Endothelial cell of umbilical vein (primary cell): ENCODE measurements around the gene TNFSF18. TPM values are rescaled to one million over a fixed set of nuclear protein-coding genes. Genes with fewer than 3 reads are reported as not detected.

Experiments used
- BruUV-seq: library from RNA; stranded (reverse); fragments of 400-500 nt; replicated peaks from 2 replicates; lab custom pipeline; 2021; lab: Mats Ljungman, UMichigan
- CTCF ChIA-PET: fragments of 300-600, 350-600 bp; sonication (Branson Sonifier 250); formaldehyde crosslinking; loops from one replicate; lab custom pipeline; 2021; ENCODE audit warnings: antibody characterized with exemption, inconsistent platforms; lab: Charles Lee
- POLR2A ChIA-PET: fragments of 300-600, 350-600 bp; sonication (Branson Sonifier 250); formaldehyde crosslinking; loops from one replicate; lab custom pipeline; 2021; ENCODE audit warnings: antibody characterized with exemption, inconsistent platforms; lab: Charles Lee
- DNase-seq: peaks from one replicate; pipeline ENCODE4 v3.0.0-alpha.2; 2011; ENCODE audit warnings: low read depth, low spot score
- FAIRE-seq: peaks from 2 replicates; lab custom pipeline; 2011; peaks lifted over from hg19 to GRCh38; lab: Jason Lieb, UNC
- H2AFZ ChIP-seq: 2 replicates; pipeline ENCODE4 v1.6.0; 2012; ENCODE audit warnings: low read depth, low read length, control low read depth, inconsistent platforms
- H3K27ac ChIP-seq: 2 replicates; pipeline ENCODE4 v1.5.1; 2011; ENCODE audit warnings: low read depth, mild to moderate bottlenecking, control low read depth, low read length, moderate library complexity; ENCODE audit not compliant: insufficient read depth
- H3K27me3 ChIP-seq, 2 experiments: 2 replicates each; pipeline versions ENCODE4 v1.6.0 to v1.6.1; 2011; ENCODE audit warnings: low read length in 2 of 2, mixed read lengths in 1 of 2; ENCODE audit not compliant: control insufficient read depth in 2 of 2, insufficient read depth in 2 of 2
- H3K36me3 ChIP-seq, 2 experiments: 2 replicates in 1 of 2; 3 replicates in 1 of 2; pipeline ENCODE4 v1.5.1; 2011; ENCODE audit warnings: low read length in 2 of 2, mild to moderate bottlenecking in 1 of 2, moderate library complexity in 1 of 2; ENCODE audit not compliant: control insufficient read depth in 2 of 2, insufficient read depth in 2 of 2; ENCODE audit errors: extremely low read depth in 1 of 2
- H3K4me1 ChIP-seq: 3 replicates; pipeline ENCODE4 v1.5.1; 2011; ENCODE audit warnings: mild to moderate bottlenecking, low read length; ENCODE audit not compliant: control insufficient read depth, insufficient read depth; ENCODE audit errors: extremely low read depth
- H3K4me2 ChIP-seq: 2 replicates; pipeline ENCODE4 v1.6.1; 2011; ENCODE audit warnings: low read length, control low read depth, mixed read lengths; ENCODE audit not compliant: insufficient read depth
- H3K4me3 ChIP-seq, 3 experiments: fragments of 200-600 bp in 1 of 3; sonication (generic), shearing (Covaris generic) in 1 of 3; replicated peaks in 1 of 3; 2 replicates each; pipeline ENCODE4 v1.5.1; 2011 to 2016; ENCODE audit warnings: control low read depth in 3 of 3, low read length in 3 of 3, mild to moderate bottlenecking in 2 of 3, inconsistent platforms in 1 of 3, low read depth in 1 of 3, moderate library complexity in 1 of 3; ENCODE audit not compliant: insufficient read depth in 1 of 3
- H3K79me2 ChIP-seq: 2 replicates; pipeline ENCODE4 v1.6.0; 2012; ENCODE audit warnings: low read length, inconsistent platforms; ENCODE audit not compliant: control insufficient read depth, insufficient read depth
- H3K9ac ChIP-seq: replicated peaks from 2 replicates; pipeline ENCODE3; 2011; ENCODE audit warnings: low read length, control low read depth; ENCODE audit not compliant: insufficient read depth; ENCODE audit errors: extremely low read depth
- H3K9me1 ChIP-seq: replicated peaks from 3 replicates; pipeline ENCODE4 v1.6.0; 2011; ENCODE audit warnings: mild to moderate bottlenecking, low read length; ENCODE audit not compliant: control insufficient read depth, insufficient read depth; ENCODE audit errors: extremely low read depth
- H3K9me3 ChIP-seq: replicated peaks from 2 replicates; pipeline ENCODE4 v1.5.1; 2012; ENCODE audit warnings: low read length, inconsistent platforms; ENCODE audit not compliant: control insufficient read depth, insufficient read depth
- H4K20me1 ChIP-seq: replicated peaks from 2 replicates; pipeline ENCODE3; 2011; ENCODE audit warnings: mild to moderate bottlenecking, low read length; ENCODE audit not compliant: control insufficient read depth, insufficient read depth; ENCODE audit errors: extremely low read depth
- EZH2 ChIP-seq: IDR thresholded peaks from 2 replicates; pipeline ENCODE4 v1.6.1; 2012; ENCODE audit warnings: borderline replicate concordance, low read depth, mild to moderate bottlenecking, moderate library complexity, low read length, inconsistent platforms; ENCODE audit not compliant: severe bottlenecking
- FOS ChIP-seq: IDR thresholded peaks from 2 replicates; pipeline ENCODE4 v1.6.1; 2011; ENCODE audit warnings: mild to moderate bottlenecking, low read length, moderate library complexity, borderline replicate concordance; ENCODE audit not compliant: insufficient read depth
- GATA2 ChIP-seq: IDR thresholded peaks from 2 replicates; pipeline ENCODE4 v1.7.0; 2011; ENCODE audit warnings: low read depth, mild to moderate bottlenecking, moderate library complexity, mixed read lengths, low read length; ENCODE audit not compliant: insufficient read length, insufficient read depth
- JUN ChIP-seq: IDR thresholded peaks from 2 replicates; pipeline ENCODE4 v1.6.1; 2011; ENCODE audit warnings: borderline replicate concordance, low read depth; ENCODE audit not compliant: insufficient read length, insufficient read depth
- MYC ChIP-seq: IDR thresholded peaks from one replicate; pipeline ENCODE4 v1.6.1; 2011; ENCODE audit warnings: mild to moderate bottlenecking, low read depth, low read length
- POLR2A ChIP-seq: IDR thresholded peaks from 2 replicates; pipeline ENCODE4 v1.6.1; 2012; ENCODE audit warnings: low read depth, mild to moderate bottlenecking, control low read depth, low read length
- POLR2AphosphoS5 ChIP-seq: IDR thresholded peaks from 2 replicates; pipeline ENCODE4 v1.6.1; 2012; ENCODE audit warnings: low read depth, mild to moderate bottlenecking, control low read depth, low read length, moderate library complexity; ENCODE audit not compliant: insufficient read depth
- dilution Hi-C: fragments of 300-500 bp; cut with MboI; formaldehyde crosslinking; loops from one replicate; pipeline ENCODE4 v1.15.0; 2019; ENCODE audit warnings: low sequenced_read_pairs; ENCODE audit not compliant: extremely low pct_ligation_motif_present
- intact Hi-C: fragments of 100-400 bp; cut with micrococcal nuclease; formaldehyde crosslinking; loops from one replicate; pipeline ENCODE4 v1.10.0; 2022
- polyA plus RNA-seq, 4 experiments: library from polyadenylated mRNA; depleted of rRNA in 3 of 4; stranded (reverse) in 3 of 4; unstranded in 1 of 4; fragments of >200 nt; gene quantifications; 2 replicates each; pipeline versions ENCODE4 v1.2.1 to v1.2.3, GENCODE V29; 2011 to 2012; ENCODE audit warnings: missing spikeins in 1 of 4
- total RNA-seq: library from RNA; stranded (reverse); gene quantifications from 2 replicates; pipeline ENCODE4 v1.2.3, GENCODE V29; 2021
- TF ChIP-seq, protein P1 (sequence below), 2 donors: IDR thresholded peaks; 1 replicate in 1 of 2; 2 replicates in 1 of 2; pipeline ENCODE4 v1.5.1; 2011; ENCODE audit warnings: low read length in 2 of 2, mild to moderate bottlenecking in 2 of 2, moderate library complexity in 2 of 2, control low read depth in 1 of 2, inconsistent platforms in 1 of 2, low read depth in 1 of 2; ENCODE audit not compliant: insufficient read depth in 1 of 2; ENCODE audit errors: extremely low read depth in 1 of 2
- TF ChIP-seq, protein P2 (sequence below): IDR thresholded peaks from 2 replicates; pipeline ENCODE4 v1.6.1; 2011; ENCODE audit not compliant: insufficient read depth, insufficient read length

TNFSF18 gene
- total and polyA plus RNA-seq, 2 donors (not counting 3 experiments of a cell fraction or from before 2014, with no cell fraction given) = 15.3 to 39.4 TPM

GRCh38 chr1:173023343-173023742, 27.4 kb downstream of the TNFSF18 start:
- BruUV-seq = no TSS peak
- no peak overlapping the region for H2AFZ ChIP-seq
- no peak overlapping the region for H3K9ac ChIP-seq
- H3K9me3 ChIP-seq = no peaks in the 10 kb centered on the region
- H3K27me3 ChIP-seq = no peaks in the 10 kb centered on the region
- FAIRE-seq (no peak), DNase-seq (no peak)
- no peak overlapping the region for H3K4me2 ChIP-seq
- H4K20me1 ChIP-seq = no peaks in the 10 kb centered on the region
- H3K36me3 ChIP-seq = no peaks in the 10 kb centered on the region
- no peaks in the 10 kb centered on the region for H3K9me1 ChIP-seq
- CTCF ChIA-PET = interaction anchor here (1.0 kb wide), 1 partner anchor 12 kb away, joined by 3 read pairs; no protein-coding TSS in a partner anchor
- TF ChIP-seq EZH2 (no peak), FOS (peak; percentile 29), POLR2AphosphoS5 (no peak)
- H3K79me2 ChIP-seq = no peaks in the 10 kb centered on the region
- dilution Hi-C loops (no loop called here), intact Hi-C loops (no loop called here)
- H3K4me3 ChIP-seq = no peak overlapping the region
- POLR2A ChIA-PET = interaction anchor here (0.5 kb wide), 1 partner anchor 47 kb away, joined by 6 read pairs; no protein-coding TSS in a partner anchor
- H3K27ac ChIP-seq = no peak overlapping the region
- no peaks in the 10 kb centered on the region for H3K4me1 ChIP-seq

DNA sequence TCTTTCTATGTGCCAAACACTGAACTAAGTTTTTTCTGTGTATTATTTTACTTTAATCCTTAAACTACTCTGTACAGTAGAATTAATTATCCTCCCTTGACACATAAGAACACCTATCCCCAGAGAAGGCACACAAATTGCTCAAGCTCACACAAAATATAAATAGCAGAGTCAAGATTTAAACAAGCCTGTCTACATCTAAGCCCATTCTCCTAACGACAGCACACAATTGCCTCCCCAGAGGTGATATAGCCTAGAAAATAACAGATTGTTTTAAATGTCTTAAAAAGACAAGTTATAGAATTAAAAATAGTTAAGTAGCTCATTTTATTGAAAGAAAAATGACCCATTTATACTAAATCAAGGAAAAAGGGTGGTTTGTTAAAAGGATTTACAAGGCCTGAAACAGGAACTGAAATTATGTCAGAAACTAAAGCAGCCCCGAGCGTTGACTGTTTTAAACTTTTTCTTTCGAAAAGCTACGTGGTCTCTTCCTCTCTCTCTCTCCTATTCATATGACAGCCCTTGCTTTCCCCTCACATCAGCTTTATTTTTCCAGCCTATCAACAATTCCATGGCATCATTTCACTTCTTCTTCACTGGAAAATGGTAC, 30.5 kb downstream of the TNFSF18 start:
- Histone ChIP-seq H2AFZ (no peak overlapping the region), H3K9me1 (no peaks in the 10 kb centered on the region), H3K36me3 (no peaks in the 10 kb centered on the region), H3K4me2 (no peak overlapping the region), H3K27me3 (no peaks in the 10 kb centered on the region), H3K4me3 (no peak overlapping the region), H3K27ac (no peak overlapping the region), H3K9ac (no peak overlapping the region), H3K9me3 (no peaks in the 10 kb centered on the region), H3K79me2 (no peaks in the 10 kb centered on the region), H4K20me1 (no peaks in the 10 kb centered on the region), H3K4me1 (peaks cover 3% of the 10 kb centered on the region)
- intact Hi-C loops (no loop called here), dilution Hi-C loops (no loop called here)
- no peak for DNase-seq
- no peak for FAIRE-seq
- CTCF ChIA-PET = interaction anchor here (0.8 to 1.4 kb wide), 2 partner anchors 19 to 24 kb away, joined by 3 to 5 read pairs; no protein-coding TSS in a partner anchor
- BruUV-seq = no TSS peak
- TF ChIP-seq EZH2 (no peak), POLR2A (no peak), MYC (no peak), FOS (no peak), POLR2AphosphoS5 (no peak), JUN (no peak), GATA2 (no peak)
- TF ChIP-seq, protein P1, sequence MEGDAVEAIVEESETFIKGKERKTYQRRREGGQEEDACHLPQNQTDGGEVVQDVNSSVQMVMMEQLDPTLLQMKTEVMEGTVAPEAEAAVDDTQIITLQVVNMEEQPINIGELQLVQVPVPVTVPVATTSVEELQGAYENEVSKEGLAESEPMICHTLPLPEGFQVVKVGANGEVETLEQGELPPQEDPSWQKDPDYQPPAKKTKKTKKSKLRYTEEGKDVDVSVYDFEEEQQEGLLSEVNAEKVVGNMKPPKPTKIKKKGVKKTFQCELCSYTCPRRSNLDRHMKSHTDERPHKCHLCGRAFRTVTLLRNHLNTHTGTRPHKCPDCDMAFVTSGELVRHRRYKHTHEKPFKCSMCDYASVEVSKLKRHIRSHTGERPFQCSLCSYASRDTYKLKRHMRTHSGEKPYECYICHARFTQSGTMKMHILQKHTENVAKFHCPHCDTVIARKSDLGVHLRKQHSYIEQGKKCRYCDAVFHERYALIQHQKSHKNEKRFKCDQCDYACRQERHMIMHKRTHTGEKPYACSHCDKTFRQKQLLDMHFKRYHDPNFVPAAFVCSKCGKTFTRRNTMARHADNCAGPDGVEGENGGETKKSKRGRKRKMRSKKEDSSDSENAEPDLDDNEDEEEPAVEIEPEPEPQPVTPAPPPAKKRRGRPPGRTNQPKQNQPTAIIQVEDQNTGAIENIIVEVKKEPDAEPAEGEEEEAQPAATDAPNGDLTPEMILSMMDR (IDR thresholded peaks at IDR 0.05; ENCODE audit: extremely low read depth in 1 of 2, insufficient read depth in 1 of 2, low read depth in 1 of 2, low read length in 2 of 2) = no peak
- TF ChIP-seq, protein P2, sequence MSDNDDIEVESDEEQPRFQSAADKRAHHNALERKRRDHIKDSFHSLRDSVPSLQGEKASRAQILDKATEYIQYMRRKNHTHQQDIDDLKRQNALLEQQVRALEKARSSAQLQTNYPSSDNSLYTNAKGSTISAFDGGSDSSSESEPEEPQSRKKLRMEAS = no peak
- POLR2A ChIA-PET = no interaction called here
